Astrocyte of the spinal cord (primary cell): ENCODE data around the gene NFIC.

Experiments used
- DNase-seq: peaks from one replicate; pipeline ENCODE4 v3.0.0; 2011; ENCODE audit warnings: low read depth, low spot score
- H3K4me3 ChIP-seq: 2 replicates; pipeline ENCODE4 v1.5.1; 2011; ENCODE audit warnings: low read depth, mild to moderate bottlenecking, low read length, moderate library complexity
- CTCF ChIP-seq: IDR thresholded peaks from 2 replicates; pipeline ENCODE4 v1.5.1; 2012; ENCODE audit warnings: low read depth, mild to moderate bottlenecking, low read length, inconsistent platforms
- in situ Hi-C: cut with HindIII; loops from 2 replicates; pipeline ENCODE4 v1.10.0; 2017; ENCODE audit warnings: low sequenced_read_pairs

NFIC gene

GRCh38 chr19:3322199-3322978 lies 44.0 kb upstream of the NFIC start:
- no peak for TF ChIP-seq CTCF
- no peak overlapping the region for H3K4me3 ChIP-seq
- no peak for DNase-seq
- in situ Hi-C loops = no loop called here

GRCh38 chr19:3323026-3323425 lies 43.4 kb upstream of the NFIC start:
- DNase-seq = no peak

GRCh38 chr19:3323658-3324057 lies 42.7 kb upstream of the NFIC start:
- no peak for TF ChIP-seq CTCF
- in situ Hi-C loops = no loop called here
- no peak overlapping the region for H3K4me3 ChIP-seq
- no peak for DNase-seq

More at GRCh38 chr19:3323026-3323425, 43.4 kb upstream of the NFIC start:
- TF ChIP-seq CTCF = no peak
- H3K4me3 ChIP-seq = no peak overlapping the region
- in situ Hi-C loops = no loop called here

GRCh38 chr19:3324405-3324856 lies 42.0 kb upstream of the NFIC start:
- in situ Hi-C loops = no loop called here
- DNase-seq = no peak
- TF ChIP-seq CTCF = peak; percentile 83
- no peak overlapping the region for H3K4me3 ChIP-seq

GRCh38 chr19:3325451-3325850 lies 40.9 kb upstream of the NFIC start:
- H3K4me3 ChIP-seq = no peak overlapping the region
- in situ Hi-C loops = no loop called here
- no peak for DNase-seq
- TF ChIP-seq CTCF = no peak

- no peak overlapping the region for H3K4me3 ChIP-seq
- no peak for DNase-seq
- in situ Hi-C loops = no loop called here
- TF ChIP-seq CTCF = no peak
Observed at GRCh38 chr19:3328743-3329142, 37.6 kb upstream of the NFIC start.
